ENCODE measurements around the gene PLCB1. TPM values are rescaled to one million over a fixed set of nuclear protein-coding genes. Genes with fewer than 3 reads are reported as not detected.

PLCB1 gene
- total RNA-seq, 4 donors from 2014 or later, result 7.2 to 28.1 (median 9.6) TPM

- Histone ChIP-seq H3K27me3 (no peaks in the 10 kb centered on the region), H3K9me3 (no peaks in the 10 kb centered on the region), H3K4me1 (no peaks in the 10 kb centered on the region), H3K36me3 (no peaks in the 10 kb centered on the region), H3K4me3 (no peak overlapping the region), H3K27ac (no peak overlapping the region)
- TF ChIP-seq CTCF (IDR thresholded peaks at IDR 0.05) (no peak), POLR2A (IDR thresholded peaks at IDR 0.05) (no peak)
- DNase-seq, result no peak
These were observed 476.4 kb downstream of the PLCB1 start for GRCh38 chr20:8608470-8608869.

GRCh38 chr20:8616792-8617191 is 484.7 kb downstream of the PLCB1 start:
- no peak overlapping the region for H3K4me3 ChIP-seq
- H3K4me1 ChIP-seq, result no peaks in the 10 kb centered on the region
- TF ChIP-seq CTCF (IDR thresholded peaks at IDR 0.05) (no peak), POLR2A (IDR thresholded peaks at IDR 0.05) (no peak)
- H3K9me3 ChIP-seq, result no peaks in the 10 kb centered on the region
- H3K36me3 ChIP-seq, result no peaks in the 10 kb centered on the region
- DNase-seq, result no peak
- H3K27ac ChIP-seq, result no peak overlapping the region
- no peaks in the 10 kb centered on the region for H3K27me3 ChIP-seq

- Histone ChIP-seq H3K27me3 (no peaks in the 10 kb centered on the region), H3K27ac (no peak overlapping the region), H3K9me3 (no peaks in the 10 kb centered on the region), H3K4me3 (no peak overlapping the region), H3K4me1 (no peaks in the 10 kb centered on the region), H3K36me3 (no peaks in the 10 kb centered on the region)
- TF ChIP-seq POLR2A (IDR thresholded peaks at IDR 0.05), result no peak
- no peak for TF ChIP-seq CTCF (IDR thresholded peaks at IDR 0.05)
- no peak for DNase-seq
These were observed 488.9 kb downstream of the PLCB1 start for GRCh38 chr20:8621001-8621400.

- TF ChIP-seq CTCF (IDR thresholded peaks at IDR 0.05), result no peak
- TF ChIP-seq POLR2A (IDR thresholded peaks at IDR 0.05), result no peak
- no peaks in the 10 kb centered on the region for H3K27me3 ChIP-seq
- no peaks in the 10 kb centered on the region for H3K36me3 ChIP-seq
- no peaks in the 10 kb centered on the region for H3K9me3 ChIP-seq
- no peaks in the 10 kb centered on the region for H3K4me1 ChIP-seq
- no peak for DNase-seq
- no peak overlapping the region for H3K4me3 ChIP-seq
- no peak overlapping the region for H3K27ac ChIP-seq
These were observed 492.0 kb downstream of the PLCB1 start for GRCh38 chr20:8624046-8624445.

GRCh38 chr20:8624616-8625015 is 492.6 kb downstream of the PLCB1 start:
- no peak for DNase-seq

GRCh38 chr20:8627340-8628004 is 495.4 kb downstream of the PLCB1 start:
- no peak overlapping the region for H3K27ac ChIP-seq
- no peaks in the 10 kb centered on the region for H3K4me1 ChIP-seq
- DNase-seq, result no peak

More at GRCh38 chr20:8624616-8625015, 492.6 kb downstream of the PLCB1 start:
- no peaks in the 10 kb centered on the region for H3K9me3 ChIP-seq
- no peak for TF ChIP-seq POLR2A (IDR thresholded peaks at IDR 0.05)
- no peaks in the 10 kb centered on the region for H3K4me1 ChIP-seq
- no peak overlapping the region for H3K27ac ChIP-seq
- H3K27me3 ChIP-seq, result no peaks in the 10 kb centered on the region
- no peaks in the 10 kb centered on the region for H3K36me3 ChIP-seq
- H3K4me3 ChIP-seq, result no peak overlapping the region

More at GRCh38 chr20:8627340-8628004, 495.4 kb downstream of the PLCB1 start:
- Histone ChIP-seq H3K4me3 (no peak overlapping the region), H3K9me3 (no peaks in the 10 kb centered on the region), H3K36me3 (no peaks in the 10 kb centered on the region), H3K27me3 (no peaks in the 10 kb centered on the region)
- TF ChIP-seq CTCF (IDR thresholded peaks at IDR 0.05) (no peak), POLR2A (IDR thresholded peaks at IDR 0.05) (no peak)

Measured in Peyer's patch (tissue), 4 donors.